ENCODE measurements around the gene EPHB4.

DNA sequence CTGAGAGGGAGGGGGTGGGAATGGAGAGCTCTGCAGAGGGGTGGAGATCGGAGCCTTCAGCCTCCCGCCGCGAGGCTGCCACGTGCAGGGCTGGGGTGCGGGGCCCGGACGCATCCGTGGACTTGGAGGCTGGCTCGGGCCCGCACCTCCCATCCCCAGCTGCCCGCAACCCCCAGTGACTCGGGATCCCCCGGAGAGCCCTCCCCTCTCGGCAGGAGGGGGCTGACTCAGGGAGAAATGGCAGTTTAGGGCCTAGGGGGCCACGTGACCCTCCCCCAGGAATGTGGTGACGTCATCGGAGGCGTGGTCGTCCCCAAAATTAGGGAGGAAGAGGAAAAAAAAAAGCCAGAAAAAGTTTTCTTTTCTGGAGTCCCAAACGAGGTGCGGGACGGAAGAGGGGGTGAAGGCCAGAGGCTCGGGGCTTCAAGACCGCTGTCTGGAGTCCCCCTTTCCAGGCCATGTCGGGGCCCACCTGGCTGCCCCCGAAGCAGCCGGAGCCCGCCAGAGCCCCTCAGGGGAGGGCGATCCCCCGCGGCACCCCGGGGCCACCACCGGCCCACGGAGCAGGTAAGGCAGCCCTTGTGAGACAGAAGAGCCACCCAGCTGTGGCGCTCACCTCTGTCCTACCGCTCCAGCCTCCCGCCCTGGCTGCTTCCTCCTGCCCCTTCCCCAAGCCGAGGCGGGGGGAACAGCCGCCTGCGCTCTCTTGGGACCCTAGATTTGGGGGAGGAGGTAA lies 39.9 kb upstream of the EPHB4 start, which contains the start of gene TRIP6:
- TF ChIP-seq, protein P1, sequence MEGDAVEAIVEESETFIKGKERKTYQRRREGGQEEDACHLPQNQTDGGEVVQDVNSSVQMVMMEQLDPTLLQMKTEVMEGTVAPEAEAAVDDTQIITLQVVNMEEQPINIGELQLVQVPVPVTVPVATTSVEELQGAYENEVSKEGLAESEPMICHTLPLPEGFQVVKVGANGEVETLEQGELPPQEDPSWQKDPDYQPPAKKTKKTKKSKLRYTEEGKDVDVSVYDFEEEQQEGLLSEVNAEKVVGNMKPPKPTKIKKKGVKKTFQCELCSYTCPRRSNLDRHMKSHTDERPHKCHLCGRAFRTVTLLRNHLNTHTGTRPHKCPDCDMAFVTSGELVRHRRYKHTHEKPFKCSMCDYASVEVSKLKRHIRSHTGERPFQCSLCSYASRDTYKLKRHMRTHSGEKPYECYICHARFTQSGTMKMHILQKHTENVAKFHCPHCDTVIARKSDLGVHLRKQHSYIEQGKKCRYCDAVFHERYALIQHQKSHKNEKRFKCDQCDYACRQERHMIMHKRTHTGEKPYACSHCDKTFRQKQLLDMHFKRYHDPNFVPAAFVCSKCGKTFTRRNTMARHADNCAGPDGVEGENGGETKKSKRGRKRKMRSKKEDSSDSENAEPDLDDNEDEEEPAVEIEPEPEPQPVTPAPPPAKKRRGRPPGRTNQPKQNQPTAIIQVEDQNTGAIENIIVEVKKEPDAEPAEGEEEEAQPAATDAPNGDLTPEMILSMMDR (IDR thresholded peaks at IDR 0.05; ENCODE audit: low read length): no peak
- no peak for TF ChIP-seq EZH2 (IDR thresholded peaks at IDR 0.05; ENCODE audit: borderline replicate concordance, low read length)

Data from OCI-LY1 (cell line).